ENCODE results near the gene SLC16A13.
A peak's percentile ranks its signal among the peaks of the same experiment; 100 is the strongest.
"Not testable (repeated sequence)": the region's sequence is repeated elsewhere in the genome, so short reads cannot be mapped to it uniquely, and the experiment has no call there.

Gene SLC16A13

GRCh38 chr17:7029096-7029495, 6.7 kb upstream of the SLC16A13 start:
- no peak for DNase-seq (ENCODE audit: low spot score)

DNA sequence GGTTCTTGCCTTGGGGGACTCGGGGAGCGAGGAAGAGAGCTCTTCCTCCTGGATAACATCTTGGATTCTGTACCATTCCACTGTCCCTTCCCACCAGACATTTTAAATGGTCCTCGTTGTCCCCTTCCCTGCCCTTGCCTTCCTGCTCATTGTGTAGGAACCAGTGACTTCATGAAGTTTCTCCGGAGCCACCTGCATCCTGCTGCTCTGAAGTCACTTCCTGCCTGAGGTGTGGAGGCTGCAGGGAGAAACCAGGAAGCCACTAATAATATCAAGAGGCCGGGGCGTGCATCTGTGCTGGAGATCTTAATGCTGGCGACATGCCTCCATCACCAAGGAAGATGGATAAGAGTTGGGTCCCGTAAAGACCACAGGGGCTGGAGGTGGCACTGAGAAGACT, 6.2 kb upstream of the SLC16A13 start:
- DNase-seq (ENCODE audit: low spot score): no peak

DNA sequence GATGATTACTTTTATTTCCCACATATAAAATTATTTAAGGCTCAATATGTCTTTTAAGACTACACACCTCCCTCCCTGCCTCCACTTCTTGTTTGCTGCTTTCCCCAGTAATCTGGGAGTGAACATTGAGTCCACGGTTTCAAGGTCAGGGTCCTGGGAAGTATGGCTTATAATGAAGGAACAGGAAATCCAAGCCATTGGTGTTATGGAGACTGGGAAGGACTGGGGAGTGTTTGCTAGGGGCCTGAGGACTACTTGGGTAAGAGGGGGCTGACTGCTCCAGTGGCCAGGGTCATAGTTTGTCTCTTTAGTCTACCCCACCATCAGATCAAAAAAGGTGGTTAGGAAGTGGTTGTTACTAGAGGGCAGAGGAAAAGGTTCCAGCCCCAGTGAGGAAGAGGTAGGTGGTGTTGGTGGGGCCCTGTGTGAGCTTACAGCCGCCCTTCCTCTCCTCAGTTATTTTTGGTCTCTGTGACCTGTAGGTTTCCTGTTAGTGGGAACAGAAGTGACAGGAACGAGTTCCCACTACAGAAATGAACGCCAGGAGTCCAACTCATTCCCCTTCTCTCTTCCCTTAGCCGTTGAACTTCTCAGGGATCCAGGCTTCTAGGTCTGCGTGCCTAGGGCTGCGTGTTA, 742 bp upstream of the SLC16A13 start:
- no peak for DNase-seq (ENCODE audit: low spot score)

- no peak for DNase-seq (ENCODE audit: low spot score)
Measured at GRCh38 chr17:7038025-7038862, 2.4 kb downstream of the SLC16A13 start.

DNA sequence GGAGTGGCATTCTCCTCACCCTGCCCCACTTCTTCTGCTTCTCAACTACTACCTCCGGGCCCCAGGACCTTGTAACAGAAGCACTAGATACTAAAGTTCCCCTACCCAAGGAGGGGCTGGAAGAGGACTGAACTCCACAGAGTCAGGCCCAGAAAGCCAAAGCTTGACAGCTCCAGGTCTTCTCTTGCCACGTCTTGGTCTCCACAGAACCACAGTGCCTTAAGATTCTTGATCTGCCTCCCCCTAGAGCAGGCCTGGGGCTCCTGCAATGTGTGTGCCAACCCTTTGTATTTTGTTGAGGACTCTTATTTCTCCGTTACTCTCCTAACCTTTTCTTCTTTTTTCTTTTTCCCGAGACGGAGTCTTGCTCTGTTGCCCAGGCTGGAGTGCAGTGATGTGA, 4.0 kb downstream of the SLC16A13 start:
- DNase-seq (ENCODE audit: low spot score): no peak

DNA sequence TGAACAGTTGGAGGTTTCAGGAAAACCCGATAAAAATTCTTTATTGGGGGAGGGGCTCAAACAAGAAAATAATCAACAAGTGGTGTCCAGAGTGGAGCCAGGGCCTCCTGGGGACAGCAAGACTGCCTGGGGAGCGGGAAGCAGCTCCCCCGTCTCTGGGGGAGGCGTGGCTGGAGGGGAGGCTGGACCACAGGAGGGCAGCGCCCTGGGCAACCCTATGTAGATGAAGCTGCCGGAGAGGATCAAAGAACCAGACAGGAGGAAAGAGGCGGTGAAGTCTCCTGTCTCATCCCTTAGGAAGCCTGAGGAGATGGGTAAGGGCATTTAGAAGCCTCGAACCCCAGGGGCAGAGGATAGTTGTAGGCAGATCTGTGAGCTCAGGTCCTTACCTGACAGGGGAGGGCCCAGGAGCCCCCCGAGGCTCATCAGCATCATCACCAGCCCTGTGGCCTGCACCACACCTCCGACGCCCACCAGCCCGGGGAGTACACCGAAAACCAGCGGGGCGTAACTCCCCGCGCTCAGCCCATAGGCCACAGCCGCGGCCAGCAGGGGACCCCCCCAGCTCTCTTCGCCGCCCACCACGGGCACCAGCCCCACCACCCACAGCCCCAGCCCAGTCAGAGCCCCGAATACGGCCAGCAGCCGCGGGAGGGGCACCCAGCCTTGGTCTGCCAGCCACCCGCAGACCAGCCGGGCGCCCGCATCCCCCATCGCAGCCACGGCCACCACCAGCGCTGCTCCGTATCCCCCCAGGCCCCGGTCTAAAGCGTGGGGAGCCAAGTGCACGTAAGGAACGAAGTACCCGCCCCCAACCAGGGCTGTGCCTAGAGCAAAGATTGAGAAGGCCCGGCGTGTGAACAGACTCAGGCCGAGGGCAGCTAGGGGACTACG, 6.0 kb downstream of the SLC16A13 start:
- no peak for DNase-seq (ENCODE audit: low spot score)

DNA sequence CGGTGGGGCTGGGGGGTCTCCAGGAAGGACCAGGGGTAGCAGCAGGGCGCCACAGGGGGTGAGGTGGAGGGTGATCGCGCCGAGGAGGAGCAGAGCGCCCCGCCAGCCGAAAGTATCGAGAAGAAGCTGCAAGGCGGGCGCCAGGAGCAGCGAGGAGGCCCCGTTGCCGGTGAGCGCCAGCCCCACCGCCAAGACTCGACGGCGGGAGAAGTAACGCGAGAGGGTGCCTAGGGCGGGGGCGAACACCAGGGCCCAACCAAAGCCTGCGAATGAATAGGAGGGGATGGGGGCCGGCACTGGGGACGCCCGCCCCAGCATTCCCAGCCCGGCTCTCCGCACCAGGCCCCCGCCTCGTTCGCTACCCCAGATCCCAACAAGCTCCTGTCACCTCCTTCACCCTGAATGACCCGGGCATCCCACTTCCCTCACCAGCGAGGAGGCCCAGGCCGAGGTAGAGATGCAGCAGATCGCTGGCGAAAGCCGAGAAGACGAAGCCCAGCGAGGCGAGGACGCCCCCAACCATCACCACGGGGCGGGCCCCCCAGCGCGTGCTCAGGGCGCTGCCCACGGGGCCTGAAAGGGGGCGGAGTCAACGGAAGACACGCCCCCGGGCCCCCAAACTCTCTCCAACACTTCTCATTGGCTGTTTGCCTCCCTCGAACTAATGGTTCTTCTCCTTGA, 6.8 kb downstream of the SLC16A13 start:
- peak; percentile 74 for DNase-seq (ENCODE audit: low spot score)

DNA sequence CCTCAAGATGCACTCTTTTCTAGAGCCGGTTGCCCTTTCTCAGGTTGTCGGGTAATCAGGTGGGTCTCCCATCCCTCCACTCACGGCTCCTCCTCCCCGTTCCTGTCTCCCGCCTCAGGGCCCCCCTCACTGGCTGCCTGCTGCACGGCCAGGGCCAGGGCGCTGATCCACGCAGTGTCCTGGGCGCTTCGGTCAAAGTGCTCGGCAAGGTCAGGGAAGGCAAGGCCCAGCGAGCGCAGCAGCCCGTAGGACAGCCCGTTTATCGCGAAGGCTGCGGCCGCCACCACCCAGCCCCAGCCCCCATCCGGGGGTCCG, 7.3 kb downstream of the SLC16A13 start:
- DNase-seq (ENCODE audit: low spot score): peak; percentile 71

DNA sequence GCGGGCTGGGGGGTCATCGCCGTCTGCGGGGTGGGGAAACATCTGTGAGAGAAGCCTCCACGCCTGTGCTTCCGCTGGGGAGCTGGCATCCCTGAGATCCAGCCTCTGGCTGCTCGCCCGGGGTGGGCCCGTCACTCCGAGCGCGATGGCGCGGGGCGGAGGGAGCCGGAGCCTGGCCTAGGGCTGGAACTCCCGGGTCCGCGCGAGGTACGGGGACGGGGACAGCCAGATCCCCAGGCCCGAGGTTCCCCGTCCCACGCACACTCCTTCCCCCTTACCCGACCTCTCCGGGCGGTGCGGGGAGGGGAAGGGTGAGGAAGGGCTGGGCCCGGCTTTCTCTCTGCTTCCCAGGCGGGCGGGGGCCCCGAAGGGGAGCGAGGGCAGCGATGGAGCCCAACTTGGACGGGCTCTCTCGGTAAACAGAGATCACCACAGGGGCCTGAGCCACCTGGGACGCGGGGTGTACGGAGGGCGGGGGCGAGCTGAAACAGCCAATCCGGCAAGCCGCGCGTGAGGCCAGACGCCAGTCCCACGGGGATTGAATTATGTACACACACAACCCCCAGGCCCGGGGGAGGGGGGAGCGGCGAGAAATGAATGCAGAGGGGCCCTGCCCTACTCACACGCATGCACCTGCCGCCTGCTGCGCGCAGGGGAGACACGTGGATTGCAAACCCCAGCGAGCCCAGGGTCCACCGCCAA, 7.8 kb downstream of the SLC16A13 start, which contains the start of gene SLC16A11:
TSS of gene SLC16A11 (minus strand) at position 596 of the 702 bp plus-strand sequence. CDS start at position 17, 579 bp downstream.
- peak; percentile 72 for DNase-seq (ENCODE audit: low spot score)

DNA sequence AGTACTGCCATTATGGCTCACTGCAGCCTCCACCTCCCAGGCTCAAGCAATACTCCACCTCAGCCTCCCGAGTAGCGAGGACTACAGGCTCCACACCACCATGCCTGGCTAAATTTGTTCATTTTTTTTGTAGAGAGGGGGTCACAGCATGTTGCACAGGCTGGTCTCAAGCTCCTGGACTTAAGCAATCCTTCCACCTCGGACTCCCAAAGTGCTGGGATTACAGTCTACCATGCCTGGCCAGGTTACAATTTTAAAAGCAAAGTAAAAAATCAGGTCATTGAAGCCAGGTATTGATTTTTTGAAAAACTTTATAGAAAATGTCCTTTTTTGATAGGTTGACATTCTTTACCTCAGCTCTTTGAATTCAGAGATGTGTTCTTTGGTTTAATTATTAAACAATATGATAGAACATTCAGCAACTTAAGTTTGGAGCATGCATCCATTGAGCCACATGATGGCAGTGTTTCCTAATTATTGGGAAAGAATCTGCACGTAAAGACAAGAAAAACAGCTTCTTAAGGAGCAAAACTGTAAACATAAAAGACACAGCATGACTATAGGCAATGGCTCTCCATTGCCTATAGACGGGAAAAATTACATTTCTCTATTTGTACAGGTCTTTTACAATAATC, 9.8 kb downstream of the SLC16A13 start:
- DNase-seq (ENCODE audit: low spot score): no peak

DNA sequence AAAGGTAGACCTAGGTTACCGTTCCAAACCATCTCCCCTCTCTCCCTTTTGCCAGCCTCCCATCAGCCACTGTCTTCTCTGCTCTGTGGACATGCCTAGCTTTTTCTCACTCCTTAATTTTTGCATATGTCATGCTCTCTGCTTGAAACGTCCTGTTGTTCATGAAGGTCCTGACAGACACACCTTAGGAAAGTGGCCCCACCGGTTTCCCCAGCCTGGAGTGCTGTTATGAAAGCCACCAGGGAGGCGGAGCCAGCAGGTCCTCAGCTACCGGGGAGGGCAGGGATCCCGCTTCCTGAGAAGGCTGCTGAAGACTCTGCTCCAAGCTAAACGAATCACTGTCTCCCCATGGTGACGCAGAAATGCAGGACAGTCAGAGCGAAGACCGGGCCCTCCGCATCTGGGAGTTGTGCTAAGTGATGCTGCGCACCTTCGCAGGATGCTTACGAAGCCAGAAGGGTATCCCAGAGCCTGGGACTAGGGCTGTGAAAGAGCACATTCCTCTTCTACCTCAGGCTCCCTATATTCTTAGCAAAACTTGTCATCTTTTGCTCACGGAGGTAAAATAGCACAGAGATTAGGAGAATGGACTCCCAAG, 10.4 kb downstream of the SLC16A13 start:
- DNase-seq (ENCODE audit: low spot score): peak; percentile 81

GRCh38 chr17:7046725-7047397, 11.0 kb downstream of the SLC16A13 start:
- not testable (repeated sequence) for DNase-seq (ENCODE audit: low spot score)

DNA sequence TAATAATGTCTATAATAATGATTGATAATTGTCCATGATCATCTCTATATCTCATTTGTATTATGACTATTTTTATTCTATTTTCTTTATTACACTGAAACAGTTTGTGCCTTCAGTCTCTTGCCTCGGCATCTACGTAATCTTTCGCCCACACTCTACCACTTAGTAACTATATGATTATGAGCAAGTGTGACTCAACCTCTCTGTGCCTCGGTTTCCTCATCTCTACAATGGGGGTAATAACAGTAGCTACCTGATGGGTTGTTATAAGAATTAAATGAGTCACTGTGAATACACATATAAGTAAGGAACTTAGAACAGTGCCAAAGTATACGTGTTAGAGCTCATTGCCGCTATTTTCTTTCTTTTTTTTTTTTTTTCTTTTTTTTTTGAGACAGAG, 11.8 kb downstream of the SLC16A13 start:
- no peak for DNase-seq (ENCODE audit: low spot score)

- DNase-seq (ENCODE audit: low spot score): no peak
Measured at GRCh38 chr17:7048968-7049367, 13.2 kb downstream of the SLC16A13 start.

DNA sequence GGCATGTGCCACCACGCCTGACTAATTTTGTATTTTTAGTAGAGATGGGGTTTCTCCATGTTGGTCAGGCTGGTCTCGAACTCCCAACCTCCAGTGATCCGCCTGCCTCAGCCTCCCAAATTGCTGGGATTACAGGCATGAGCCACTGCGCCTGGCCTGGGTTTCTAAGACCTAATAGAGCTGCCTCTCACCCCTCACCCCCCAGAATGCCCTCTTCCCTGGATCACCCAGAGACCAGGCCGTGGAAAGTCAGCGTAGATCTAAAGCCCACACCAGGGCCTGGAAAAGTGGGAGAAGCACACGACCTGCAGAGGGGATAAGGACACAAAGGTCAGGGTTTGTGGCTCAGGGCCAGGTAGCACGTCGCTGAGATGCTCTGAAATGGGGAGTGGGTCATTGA, 14.8 kb downstream of the SLC16A13 start:
- DNase-seq (ENCODE audit: low spot score): not testable (repeated sequence)

- no peak for DNase-seq (ENCODE audit: low spot score)
Measured at GRCh38 chr17:7056386-7056785, 20.6 kb downstream of the SLC16A13 start.

GRCh38 chr17:7058831-7059447, 23.1 kb downstream of the SLC16A13 start:
- no peak for DNase-seq (ENCODE audit: low spot score)

DNA sequence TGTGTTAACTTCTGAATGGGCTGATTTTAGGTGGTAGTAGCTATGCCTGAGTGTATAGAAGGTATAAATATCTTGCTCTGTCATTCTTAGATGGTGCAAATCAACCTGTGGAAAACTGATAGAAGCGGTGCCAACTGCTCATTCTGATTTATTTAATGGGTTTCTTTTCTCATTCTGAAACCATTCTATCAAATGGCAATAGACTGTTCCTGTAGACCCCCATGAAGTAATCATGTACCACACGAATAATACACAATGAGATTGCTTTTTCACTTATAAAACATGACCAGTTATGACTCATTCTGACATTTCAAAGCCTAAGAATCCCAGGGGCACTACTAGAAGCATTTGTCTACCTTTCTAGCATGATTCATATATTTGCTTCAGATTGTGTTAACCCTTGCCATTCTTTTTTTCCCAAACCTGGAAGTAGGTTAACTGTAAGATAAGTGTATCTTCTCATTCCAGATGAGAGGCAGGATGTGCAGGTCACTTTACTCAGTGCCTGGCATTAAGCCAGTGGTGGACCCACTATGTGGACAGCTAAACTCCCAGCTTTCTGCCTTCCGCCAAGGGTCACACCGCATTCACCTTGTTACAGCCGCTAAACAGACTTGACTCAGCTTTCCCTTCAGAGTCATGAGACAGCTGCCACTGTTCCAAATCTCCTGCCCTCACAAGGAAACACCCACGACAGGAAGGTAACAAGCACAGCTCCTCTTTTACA, 24.5 kb downstream of the SLC16A13 start:
- DNase-seq (ENCODE audit: low spot score): no peak

Measured in ecto neural progenitor cell (in vitro differentiated cells).